GM19351 (cell line): ENCODE data around the gene SORCS2.

Experiments used
- ATAC-seq: cut with Tn5 transposase; IDR thresholded peaks from one replicate; pipeline ENCODE4 v1.9.1; 2021; ENCODE audit warnings: mild to moderate bottlenecking, moderate library complexity; ENCODE audit not compliant: unreplicated experiment

The SORCS2 gene

GRCh38 chr4:7285244-7286094 is 93.1 kb downstream of the SORCS2 start:
- no peak for ATAC-seq

- no peak for ATAC-seq
Observed at GRCh38 chr4:7286170-7286569, 93.8 kb downstream of the SORCS2 start.

GRCh38 chr4:7286798-7287197 is 94.5 kb downstream of the SORCS2 start:
- no peak for ATAC-seq

GRCh38 chr4:7287274-7287917 is 95.1 kb downstream of the SORCS2 start:
- ATAC-seq, result no peak

GRCh38 chr4:7287918-7288280 is 95.6 kb downstream of the SORCS2 start:
- ATAC-seq, result no peak

GRCh38 chr4:7288751-7289523 is 96.6 kb downstream of the SORCS2 start:
- no peak for ATAC-seq

- no peak for ATAC-seq
Observed at GRCh38 chr4:7289589-7289988, 97.3 kb downstream of the SORCS2 start.

- ATAC-seq, result no peak
Observed at GRCh38 chr4:7291372-7292114, 99.2 kb downstream of the SORCS2 start.

GRCh38 chr4:7293703-7294102 is 101.4 kb downstream of the SORCS2 start:
- no peak for ATAC-seq

- ATAC-seq, result no peak
Observed at GRCh38 chr4:7294176-7294756, 101.9 kb downstream of the SORCS2 start.

GRCh38 chr4:7295197-7295910 is 103.0 kb downstream of the SORCS2 start:
- ATAC-seq, result no peak

- no peak for ATAC-seq
Observed at GRCh38 chr4:7295911-7296660, 103.7 kb downstream of the SORCS2 start.

GRCh38 chr4:7296661-7297335 is 104.5 kb downstream of the SORCS2 start:
- ATAC-seq, result no peak

- no peak for ATAC-seq
Observed at GRCh38 chr4:7297374-7297773, 105.0 kb downstream of the SORCS2 start.

- ATAC-seq, result no peak
Observed at GRCh38 chr4:7297881-7298280, 105.5 kb downstream of the SORCS2 start.

GRCh38 chr4:7298619-7299009 is 106.3 kb downstream of the SORCS2 start:
- no peak for ATAC-seq

- no peak for ATAC-seq
Observed at GRCh38 chr4:7299010-7299907, 106.9 kb downstream of the SORCS2 start.
